NCI-H345 (cell line): Measurements from ENCODE around the gene MGAT4A.

Experiments
- DNase-seq: peaks from one replicate; lab custom pipeline; 2025; lab: John Stamatoyannopoulos, UW

Gene MGAT4A

DNA sequence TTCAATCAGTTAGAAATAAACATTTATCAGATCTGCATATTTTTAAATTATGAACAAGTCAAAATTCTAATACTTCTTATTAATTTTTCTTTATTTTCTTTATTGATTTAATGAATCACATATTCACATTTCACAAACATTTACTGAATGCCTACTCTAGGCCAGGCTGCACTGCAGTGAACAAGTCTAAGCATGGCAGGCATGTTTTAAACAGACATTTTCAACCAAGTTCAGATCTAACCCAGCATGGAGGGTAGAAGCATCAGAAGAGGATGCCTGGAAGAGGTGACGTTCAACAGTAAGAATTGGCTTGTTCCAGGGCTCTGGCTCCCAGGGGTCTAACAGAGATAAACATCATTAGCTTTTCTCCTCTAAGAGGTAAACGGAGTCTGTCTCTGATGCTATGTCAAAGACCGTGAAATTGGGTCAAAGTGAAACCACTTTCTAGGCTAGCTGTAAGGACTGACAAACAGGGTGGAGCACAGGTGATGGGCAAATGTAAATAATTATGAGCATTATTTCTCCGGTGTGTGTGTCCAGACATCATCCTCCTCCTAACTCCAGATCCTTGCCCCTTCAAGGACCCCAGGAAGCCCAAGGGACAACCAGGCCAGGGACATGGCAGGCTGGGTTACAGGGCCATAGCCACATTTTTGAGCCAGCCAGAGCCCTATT lies 72.0 kb downstream of the MGAT4A start:
- no peak for DNase-seq

DNA sequence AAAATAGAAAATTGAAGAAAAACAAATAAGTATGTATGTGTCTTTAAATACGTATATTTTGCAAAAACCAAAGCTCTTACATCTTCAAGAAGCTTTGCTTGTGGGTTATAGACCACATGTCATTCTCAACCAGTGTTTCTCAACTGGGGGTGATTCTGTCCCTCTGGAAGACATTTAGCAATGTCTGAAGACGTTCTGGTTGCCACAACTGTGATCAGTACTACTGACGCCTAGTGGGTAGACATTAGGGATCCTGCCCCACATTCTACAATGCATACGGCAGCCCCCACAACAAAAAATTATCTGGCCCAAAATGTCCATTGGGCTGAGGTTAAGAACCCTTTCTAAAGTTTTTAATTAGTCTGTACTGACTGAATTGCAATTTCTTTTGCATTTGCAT lies 74.1 kb downstream of the MGAT4A start:
- DNase-seq: no peak

DNA sequence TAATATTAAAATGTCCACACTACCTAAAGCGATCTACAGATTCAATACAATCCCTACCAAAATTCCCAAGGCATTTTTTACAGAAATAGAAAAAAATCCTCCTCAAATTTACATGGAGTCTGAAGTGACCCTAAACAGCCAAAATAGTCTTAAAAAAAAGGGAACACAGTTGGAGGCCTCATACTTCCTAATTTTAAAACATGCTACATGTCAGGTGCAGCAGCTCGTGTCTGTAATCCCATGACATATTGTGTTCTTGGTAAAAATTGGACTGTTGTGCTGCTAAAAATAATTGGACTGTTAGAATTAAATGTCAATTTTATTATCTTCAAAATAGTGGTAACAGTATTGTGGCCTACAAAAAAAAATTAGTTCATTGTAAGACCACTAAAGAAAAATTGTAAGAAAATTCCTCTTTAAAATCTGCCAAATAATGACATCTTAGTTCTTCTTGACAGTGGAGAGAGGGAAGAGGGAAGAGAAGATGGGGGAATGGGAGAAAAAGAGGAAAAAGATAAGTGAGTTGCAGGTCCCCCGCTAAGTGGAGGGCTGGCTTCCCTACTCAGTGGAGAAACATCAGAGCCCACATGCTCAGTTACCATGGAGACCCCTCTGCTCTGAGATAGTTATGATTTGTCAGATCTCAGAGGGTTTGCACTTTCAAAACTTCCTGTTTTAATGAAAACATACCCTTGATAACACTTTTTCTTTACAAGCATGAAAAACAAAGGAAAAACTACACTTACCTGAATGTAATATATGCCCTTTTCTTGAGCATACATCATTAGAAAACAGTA lies 76.0 kb downstream of the MGAT4A start:
- DNase-seq: no peak

DNA sequence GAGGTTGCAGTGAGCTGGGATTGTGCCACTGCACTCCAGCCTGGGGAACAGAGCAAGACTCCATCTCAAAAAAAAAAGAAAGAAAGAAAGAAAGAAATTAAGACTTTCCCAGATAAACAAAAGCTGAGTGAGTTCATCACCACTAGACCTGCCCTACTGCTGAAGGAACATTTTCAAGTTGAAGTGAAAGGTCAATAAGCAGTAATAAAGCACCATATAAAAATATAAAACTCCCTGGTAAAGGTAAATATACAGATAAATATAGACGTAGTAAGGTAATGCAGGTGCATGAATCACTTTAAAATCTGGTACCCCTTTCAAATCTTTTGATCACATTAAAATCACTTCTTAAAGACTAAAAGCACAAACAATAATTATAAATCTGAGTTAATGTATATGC lies 79.9 kb downstream of the MGAT4A start:
- DNase-seq: no peak

DNA sequence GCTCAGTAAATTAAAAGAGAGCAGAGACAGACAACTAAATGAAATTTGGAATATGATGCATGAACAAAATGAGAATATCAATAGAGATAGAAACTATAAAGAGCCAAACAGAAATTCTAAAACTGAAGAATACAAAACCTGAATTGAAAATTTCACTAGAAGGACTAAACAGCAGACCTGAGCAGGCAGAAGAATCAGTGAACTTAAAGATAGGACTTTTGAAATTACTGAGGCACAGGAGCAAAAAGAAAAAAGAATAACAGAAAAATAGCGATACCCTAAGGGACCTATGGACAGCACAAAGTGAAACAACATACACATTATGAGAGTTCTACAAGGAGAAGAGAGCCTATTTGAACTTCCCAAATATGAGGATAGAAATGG lies 80.9 kb downstream of the MGAT4A start:
- no peak for DNase-seq

DNA sequence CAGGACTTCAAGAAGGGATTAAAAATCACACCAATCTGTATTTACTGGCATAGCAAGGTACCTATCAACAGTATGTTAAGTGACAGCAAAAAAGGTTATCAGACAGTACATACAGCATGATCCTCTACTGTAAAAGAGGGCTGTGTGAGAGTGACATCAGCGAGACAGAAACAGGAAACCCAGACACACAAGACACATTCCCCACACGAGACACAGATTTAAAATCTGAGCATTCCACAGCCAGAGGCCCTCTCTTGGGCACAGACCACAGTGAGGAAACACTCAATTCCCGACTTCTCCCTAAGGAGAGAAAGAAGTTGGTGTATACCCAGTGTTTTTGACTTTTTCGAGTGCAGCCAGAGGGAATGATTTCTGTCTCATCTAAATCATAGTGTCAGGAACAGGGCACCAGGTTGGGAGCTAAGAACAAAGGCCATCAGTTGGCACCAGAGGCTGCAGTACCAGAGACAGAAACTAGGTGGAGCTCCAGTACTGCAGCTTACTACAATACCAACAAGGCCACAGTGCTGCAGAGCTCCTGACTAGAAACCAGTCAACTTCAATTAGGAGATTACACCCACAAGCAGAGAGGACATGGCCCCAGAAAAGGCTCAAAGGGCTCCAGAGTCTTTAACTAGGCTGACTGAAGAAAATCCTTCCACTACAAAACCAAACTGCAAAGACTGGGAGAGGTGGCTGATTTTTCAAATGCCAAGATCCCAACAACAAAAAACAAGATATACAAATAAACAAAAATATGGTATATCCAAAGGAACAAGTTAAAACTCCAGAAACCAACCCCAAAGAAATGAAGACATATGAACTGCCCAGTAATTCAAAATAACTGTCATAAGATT lies 81.6 kb downstream of the MGAT4A start:
- DNase-seq: peak; percentile 71

DNA sequence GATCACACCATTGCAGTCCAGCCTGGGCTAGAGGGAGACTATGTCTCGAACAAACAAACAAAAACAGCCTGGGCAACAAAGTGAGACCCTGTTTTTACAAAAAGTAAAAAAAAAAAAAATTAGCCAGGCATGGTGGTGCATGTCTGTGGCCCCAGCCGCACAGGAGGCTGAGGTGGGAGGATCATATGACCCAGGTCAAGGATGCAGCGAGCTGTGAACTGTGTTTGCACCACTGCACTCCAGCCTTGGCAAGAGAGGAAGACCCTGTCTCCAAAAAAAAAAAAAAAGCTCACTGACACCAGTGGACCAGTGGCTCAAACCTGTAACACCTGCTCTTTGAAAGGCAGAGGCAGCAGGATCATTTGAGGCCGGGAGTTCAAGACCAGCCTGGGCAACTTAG lies 82.5 kb downstream of the MGAT4A start:
- no peak for DNase-seq

DNA sequence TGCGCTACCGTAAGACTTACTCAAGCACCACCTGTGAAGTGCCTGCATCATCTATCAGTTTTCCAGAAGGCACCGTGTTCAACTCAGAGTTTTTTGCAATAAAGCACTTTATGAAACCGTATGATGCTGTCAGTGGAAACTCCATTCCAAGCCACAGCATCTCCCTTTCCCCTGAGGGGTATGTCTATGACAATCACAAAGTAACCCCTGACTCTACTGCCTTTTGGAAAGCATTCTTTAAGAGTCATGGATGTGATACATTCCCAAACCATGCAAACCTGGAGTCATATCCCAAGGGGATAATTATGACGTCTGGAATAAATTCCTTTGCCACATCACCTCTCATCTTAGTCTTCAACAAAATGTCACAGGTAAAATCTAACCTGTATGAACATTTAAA lies 83.3 kb downstream of the MGAT4A start:
- DNase-seq: no peak

DNA sequence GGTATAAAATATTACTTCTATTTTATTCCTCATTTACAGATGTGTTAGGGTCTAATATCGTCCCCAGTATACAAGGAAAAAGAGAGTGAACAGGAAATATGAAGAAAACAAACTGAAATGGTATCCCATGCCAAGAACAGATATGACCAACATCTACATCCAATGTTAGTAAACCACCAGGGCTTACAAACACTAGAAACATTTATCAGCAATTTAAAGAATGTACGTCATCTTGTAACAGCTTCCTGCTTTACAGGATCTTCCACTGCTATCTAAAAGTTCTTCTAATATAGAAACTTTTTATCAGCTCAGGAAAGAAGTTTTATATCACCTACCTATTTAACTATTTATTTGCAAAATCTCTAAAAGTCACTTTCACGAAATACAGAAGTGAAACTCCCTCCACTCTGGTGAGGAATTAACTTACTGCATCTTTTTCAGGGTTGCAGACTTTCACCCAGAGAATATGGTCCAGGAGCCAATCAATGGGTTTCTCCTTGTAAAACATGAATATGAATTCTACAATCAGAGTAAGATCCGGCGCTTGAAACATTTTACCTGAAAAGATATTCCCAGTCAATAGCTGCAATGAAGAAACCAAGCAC lies 87.3 kb downstream of the MGAT4A start:
- DNase-seq: no peak

DNA sequence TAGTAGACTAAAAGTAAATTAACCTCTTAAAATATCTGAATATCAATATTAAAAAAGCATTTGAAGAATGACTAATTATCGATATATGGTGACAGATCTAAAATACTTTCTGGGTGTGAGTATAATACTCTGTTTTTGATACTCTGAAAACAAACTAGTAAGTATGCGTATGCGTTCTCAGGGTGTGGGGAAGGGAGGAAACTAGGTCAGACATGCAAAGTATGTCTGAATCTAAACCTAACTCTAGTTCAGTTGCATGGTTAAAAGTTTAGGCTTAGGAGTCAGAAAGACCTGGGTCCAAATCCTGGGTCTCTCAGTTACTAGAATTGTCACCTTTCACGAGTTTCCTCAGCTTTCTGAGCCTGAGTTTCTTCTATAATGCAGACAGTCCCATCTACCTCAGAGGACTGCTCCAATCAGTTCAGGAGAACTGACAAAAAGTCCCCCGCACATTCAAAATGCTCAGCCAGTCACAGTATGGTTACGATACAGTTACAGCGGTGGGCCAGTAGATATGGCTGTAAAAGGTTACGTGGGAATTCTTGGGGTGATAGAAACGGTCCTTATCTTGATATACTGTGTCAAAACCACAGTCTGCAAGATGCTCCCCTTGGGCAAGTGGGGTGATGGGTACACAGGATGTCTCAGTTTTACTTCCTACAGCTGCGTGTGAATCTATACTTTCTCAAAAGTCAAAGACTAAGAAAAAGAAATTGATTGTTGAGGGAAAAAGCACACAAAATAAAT lies 93.4 kb downstream of the MGAT4A start:
- DNase-seq: no peak

DNA sequence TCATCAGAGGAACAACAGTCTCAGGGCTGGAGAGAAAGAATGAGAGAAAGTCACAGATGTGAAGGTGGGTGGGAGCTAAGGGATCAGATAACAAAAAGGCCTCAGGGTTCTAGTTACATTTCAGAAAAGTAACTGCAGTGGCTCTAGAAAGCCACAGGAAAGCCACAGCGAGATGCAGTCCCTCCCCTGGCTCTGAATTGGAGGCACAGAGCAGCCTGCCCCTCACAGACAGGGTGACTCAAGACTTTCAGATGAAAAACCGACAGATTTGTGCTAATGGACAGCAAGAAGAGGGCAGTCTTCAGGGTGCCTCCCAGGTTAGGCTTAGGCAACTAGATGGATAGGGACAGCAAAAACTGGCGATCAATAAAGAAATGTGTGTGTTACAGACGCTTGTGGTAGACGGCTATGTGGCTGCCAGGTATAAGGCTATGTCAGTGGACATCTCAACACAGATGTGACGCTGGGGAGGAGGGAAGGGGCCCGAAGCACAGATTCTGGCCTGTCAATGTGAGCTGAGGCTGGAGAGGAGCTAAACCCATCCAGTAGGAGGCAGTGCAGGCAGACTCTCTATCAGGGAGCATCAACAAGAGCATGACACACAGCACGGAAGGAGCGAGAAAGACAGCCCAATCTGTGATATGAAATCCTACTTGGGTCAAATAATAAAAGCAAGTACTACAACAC lies 96.4 kb downstream of the MGAT4A start:
- DNase-seq: no peak

DNA sequence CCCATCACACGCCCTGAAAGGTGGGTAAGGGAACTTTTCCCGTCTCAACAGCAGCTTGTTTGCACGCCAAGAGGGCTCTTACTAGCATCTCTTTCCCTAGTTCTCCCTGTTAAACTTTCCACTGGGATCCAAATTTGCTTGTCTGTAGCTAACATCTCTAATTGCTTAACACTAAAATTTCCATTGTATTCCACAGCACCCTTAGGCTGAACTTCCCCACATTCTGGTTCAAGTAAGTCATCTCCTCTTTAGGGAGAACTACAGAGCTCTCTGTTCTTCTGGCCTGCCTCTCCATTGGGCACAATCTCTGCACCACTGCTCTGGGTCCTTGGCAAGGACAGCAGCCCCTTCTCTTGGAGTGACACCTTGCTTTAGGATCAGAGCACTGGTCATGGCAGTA lies 98.6 kb downstream of the MGAT4A start:
- no peak for DNase-seq

DNA sequence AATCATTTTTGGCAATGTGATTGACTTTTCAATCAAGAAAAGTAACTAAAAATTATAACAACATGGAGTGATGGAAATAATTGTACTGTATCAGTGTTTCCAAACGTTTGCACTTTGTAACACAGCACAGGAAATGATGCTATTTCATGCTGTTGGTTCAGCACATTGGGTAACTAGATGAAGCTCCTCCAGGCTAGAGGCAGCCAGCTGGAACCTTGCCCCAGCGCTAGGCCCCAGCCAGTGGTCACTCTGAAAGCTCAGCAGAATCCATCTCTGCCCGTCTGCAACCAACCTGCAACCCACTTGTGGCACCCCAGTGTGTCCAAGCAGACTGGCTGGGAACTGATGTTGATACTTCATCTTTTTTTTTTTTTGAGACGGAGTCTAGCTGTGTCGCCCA lies 107.3 kb downstream of the MGAT4A start:
- DNase-seq: no peak

DNA sequence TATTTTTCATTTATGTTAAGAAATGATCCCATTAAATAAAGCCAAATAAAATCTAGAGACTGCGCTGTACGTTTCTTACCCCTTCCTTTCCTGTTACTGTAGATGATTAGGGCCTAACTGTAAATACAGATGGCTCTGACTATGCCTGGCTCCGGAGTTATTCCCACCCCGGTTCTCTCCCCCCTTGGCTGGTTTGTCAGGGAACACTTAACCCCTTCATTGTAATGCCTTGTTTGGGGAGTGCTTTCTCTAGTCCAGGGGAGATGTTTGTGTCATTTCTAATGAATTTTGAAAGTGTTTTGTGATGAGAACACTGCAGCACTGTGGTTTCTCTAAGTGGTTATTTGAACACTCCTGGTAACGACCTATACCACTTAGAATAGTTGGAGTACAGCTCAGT lies 113.8 kb downstream of the MGAT4A start:
- DNase-seq: no peak

DNA sequence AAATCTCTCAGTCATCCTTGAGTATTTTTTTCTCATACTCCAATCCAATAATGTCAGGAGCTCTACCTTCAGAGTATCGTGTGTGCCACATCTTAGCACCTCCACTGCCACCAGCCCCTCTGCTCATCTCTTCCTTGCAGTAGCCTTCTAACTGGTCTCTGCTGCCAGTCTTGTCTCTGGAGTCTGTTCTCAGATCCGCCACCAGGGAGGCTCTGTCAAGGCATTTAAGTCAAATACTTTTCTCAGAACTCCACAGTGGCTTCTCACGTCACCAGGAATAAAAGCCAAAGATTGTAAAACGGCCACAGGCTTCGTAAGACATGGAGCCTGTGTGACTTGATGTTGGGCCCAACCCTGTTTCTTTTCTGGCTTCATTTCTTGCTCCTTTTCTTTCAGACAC lies 115.5 kb downstream of the MGAT4A start:
- DNase-seq: no peak

DNA sequence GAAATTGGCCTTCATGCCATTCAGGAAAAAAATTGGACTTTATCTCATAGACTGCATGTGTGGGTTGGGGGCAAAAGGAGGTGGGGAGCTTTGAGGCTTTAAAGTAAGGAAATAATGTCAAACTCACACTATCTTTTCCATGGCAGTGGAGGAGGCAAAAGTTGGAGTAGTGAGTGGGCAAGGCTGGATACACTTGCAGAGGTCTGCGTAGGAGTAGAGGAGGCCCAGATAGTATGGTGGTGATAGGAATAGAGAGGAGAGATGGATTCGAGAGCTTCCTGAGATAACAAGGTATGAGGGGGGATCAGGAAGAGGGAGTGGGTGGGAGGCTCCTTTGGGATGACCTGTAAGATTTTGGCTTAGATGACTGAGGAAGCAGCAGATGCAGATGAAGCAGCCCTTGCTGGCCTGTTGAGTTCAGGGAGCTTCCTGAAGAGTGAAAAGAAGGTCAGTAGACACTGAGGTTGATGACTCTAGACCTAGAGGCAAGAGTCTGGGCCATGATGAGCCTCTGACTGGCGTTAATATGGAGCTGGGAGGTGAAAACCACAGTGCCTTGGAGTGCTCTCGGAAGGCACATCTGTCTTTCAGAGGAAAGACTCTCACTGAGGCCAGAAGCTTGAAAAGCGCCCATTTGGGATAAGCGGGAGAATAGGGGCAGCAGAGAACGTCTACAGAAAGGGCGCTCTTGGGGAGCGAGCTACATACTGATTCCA lies 116.8 kb downstream of the MGAT4A start:
- no peak for DNase-seq

DNA sequence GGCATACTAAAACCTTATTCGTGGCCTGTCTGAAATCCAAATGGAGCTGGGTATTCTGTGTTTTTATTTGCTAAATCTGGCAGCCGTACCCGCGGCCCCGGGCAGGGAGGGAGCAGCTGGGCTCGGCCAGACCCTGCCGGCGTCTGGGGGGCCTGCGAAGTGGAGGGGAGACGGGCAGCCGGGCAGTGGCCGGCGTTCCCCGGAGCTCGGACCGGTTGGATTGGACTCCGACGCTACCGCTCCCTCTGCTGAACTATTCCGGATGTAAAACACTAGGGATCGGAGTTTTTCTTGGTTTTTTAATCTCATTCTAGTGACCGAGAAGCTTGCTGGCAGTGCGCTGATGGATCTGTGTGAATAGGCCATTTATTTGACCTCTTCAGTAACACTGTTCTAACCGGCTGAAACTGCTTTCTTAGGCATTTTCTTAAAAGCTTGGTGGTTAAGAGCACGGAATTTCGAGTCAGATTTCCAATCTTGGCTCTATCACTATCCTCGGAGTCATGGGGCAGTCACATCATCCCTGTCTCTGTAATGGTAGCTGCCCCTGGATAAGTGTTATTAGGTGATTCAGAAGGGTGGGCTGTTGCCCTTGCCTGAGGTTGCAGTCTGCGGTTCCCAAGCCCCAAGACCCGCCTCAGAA lies 121.8 kb downstream of the MGAT4A start:
- DNase-seq: no peak

DNA sequence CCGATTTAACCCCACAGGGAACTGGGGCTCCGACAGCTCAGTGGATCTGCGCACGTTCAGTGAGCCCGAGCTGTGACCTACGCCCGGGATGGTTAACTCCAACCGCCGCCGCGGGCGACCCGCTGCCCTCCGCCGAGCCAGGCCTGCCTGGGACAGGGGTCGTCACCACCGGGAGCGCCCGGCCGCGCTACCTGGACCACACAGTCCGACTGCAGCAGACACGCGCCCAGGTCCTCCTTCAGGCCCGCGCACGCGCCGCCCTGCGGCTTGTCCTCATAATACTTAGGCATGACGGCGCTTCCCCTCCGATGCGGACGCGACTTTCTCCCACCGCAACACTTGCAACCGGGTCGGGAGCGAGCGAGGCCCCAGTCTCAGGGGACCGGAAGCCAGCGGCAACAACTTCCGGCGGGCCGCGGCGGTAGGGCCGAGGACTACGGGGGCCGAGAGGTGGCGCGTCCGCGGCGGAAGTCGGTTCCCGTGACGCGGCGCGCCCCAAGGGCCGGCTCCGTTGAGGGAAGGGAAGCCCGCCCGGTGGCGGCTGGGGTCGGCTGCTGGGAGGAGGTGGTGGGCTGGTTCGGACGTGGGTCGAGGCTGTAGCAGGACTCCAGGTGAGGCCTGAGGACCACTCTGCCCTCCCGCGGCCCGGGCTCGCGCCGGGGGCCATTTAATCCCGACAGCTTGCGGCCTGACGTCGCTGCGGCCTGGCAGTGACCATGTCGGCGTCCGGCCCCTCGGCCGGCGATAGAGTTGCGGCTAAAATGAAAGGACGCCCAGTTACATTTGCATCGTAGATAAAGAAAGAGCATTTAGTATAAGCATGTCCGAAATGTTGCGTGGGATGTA lies 122.6 kb downstream of the MGAT4A start, which contains the start of the genes COA5 and UNC50:
TSS of gene COA5 (minus strand) at position 397 of the 846 bp plus-strand sequence. CDS start at position 290, 107 bp downstream.
TSS of gene UNC50 (plus strand) at position 474 of the 846 bp plus-strand sequence. CDS start 1,171 bp downstream, outside the sequence.
- DNase-seq: peak; percentile 90

DNA sequence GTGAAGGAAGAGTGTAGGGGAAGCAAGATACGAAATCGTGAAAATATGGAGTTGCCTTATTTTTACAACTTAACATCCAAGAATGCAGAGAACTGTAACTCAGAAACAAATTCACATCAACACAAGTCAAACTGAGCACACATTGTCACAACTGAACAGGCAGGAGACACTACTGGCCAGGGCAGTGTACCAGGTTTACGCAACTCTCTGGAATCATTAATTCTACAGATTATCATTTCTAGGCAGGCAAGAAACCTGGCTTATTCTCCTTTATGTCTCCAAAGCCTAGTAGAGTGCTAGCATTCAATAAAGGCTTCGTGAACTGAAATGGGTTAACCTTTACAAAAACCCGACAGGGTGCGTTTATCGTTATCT lies 123.2 kb downstream of the MGAT4A start:
- DNase-seq: no peak
